Thyroid gland (tissue), 4 donors: ENCODE measurements around the gene RMI1.

Experiments
- POLR2A ChIP-seq, 2 donors: fragments of 450-650 bp; IDR thresholded peaks; one replicate each; pipeline ENCODE4 v1.6.1; 2017; ENCODE audit warnings: antibody characterized with exemption in 2 of 2, mild to moderate bottlenecking in 2 of 2, moderate library complexity in 1 of 2
- TF ChIP-seq, protein P1 (sequence below), 6 experiments: fragments of 200-600 bp in 3 of 6; fragments of 450-650 bp in 3 of 6; sonication (generic) in 3 of 6; IDR thresholded peaks; one replicate each; pipeline ENCODE4 v1.5.1; 2016 to 2019; ENCODE audit warnings: antibody characterized with exemption in 6 of 6, mild to moderate bottlenecking in 2 of 6, inconsistent platforms in 1 of 6, moderate library complexity in 1 of 6

DNA sequence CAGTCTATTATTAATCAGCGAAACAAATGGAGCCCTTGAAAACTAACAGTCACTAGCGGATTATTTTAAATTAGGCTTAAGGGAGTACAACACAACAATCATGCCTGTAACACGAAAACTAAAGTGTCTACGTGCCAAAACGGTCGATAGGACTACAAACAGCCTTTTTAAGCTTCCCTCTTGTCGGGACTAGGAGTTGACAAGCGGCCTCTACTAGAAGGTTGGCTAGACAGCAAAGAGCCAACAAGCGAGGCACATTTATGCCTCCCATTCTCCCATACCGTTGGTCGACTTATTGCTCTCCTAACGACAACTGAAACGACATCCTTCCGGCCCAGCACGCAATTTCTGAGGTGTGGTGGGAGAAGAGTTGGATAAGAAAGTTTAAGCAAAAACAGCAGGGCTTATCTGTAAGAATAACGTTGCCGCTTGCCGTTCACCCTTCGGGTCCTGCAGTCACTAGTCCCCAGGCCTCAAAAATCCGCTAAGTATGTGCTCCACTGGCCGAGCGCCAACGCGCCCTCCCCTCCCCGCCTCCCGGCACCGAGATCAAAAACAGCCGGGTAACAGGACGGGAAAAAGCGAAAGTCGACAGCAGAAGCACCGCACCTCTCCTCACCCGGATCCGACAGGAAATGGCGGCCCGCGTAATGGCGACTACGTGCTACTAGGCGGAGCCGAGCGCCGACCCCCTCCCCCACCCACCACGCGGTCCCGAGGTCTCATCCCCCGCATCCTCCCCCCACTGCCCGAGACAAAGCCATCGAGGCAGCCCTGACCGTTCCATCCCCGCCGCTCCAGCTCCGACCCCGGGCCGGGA is 1.4 kb upstream of the RMI1 start:
- TF ChIP-seq POLR2A (IDR thresholded peaks at IDR 0.05), result no peak
- TF ChIP-seq, protein P1, sequence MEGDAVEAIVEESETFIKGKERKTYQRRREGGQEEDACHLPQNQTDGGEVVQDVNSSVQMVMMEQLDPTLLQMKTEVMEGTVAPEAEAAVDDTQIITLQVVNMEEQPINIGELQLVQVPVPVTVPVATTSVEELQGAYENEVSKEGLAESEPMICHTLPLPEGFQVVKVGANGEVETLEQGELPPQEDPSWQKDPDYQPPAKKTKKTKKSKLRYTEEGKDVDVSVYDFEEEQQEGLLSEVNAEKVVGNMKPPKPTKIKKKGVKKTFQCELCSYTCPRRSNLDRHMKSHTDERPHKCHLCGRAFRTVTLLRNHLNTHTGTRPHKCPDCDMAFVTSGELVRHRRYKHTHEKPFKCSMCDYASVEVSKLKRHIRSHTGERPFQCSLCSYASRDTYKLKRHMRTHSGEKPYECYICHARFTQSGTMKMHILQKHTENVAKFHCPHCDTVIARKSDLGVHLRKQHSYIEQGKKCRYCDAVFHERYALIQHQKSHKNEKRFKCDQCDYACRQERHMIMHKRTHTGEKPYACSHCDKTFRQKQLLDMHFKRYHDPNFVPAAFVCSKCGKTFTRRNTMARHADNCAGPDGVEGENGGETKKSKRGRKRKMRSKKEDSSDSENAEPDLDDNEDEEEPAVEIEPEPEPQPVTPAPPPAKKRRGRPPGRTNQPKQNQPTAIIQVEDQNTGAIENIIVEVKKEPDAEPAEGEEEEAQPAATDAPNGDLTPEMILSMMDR (IDR thresholded peaks at IDR 0.05), result no peak
